ENCODE data around the gene CWF19L1. TPM values are rescaled to one million over a fixed set of nuclear protein-coding genes. Genes with fewer than 3 reads are reported as not detected.

Gene CWF19L1
- total and polyA plus RNA-seq, 2 of the 13 experiments (the other 11 are each of a cell fraction or from before 2014, with no cell fraction given) = 13.6 to 42.1 TPM

- peak; percentile 59 for TF ChIP-seq ZNF274 (CRISPR knock-in tag; IDR thresholded peaks at IDR 0.05)
- peak; percentile 31; the same call in 1 of the 2 replicates for TF ChIP-seq ZNF691 (CRISPR knock-in tag; IDR thresholded peaks at IDR 0.05; ENCODE audit: borderline replicate concordance, low read depth)
- 0 out of 2 replicates have a peak, but pooled peaks have one; percentile 35 for TF ChIP-seq ZNF557 (CRISPR knock-in tag; IDR thresholded peaks at IDR 0.05)
- TF ChIP-seq SMYD3 (CRISPR knock-in tag; IDR thresholded peaks at IDR 0.05) = peak; percentile 58; the same call in 1 of the 2 replicates
- no peak for TF ChIP-seq TRAFD1 (CRISPR knock-in tag; IDR thresholded peaks at IDR 0.05; ENCODE audit: borderline replicate concordance)
- TF ChIP-seq ZNF34 (CRISPR knock-in tag; IDR thresholded peaks at IDR 0.05; ENCODE audit: borderline replicate concordance) = peak; percentile 89; the same call in 1 of the 2 replicates
- TF ChIP-seq TBP (CRISPR knock-in tag; IDR thresholded peaks at IDR 0.05) = 0 out of 2 replicates have a peak, but pooled peaks have one; percentile 49
- peak; percentile 84; the same call in 1 of the 2 replicates for TF ChIP-seq IRF9 (CRISPR knock-in tag; IDR thresholded peaks at IDR 0.05; ENCODE audit: borderline replicate concordance)
- no peak for TF ChIP-seq ZFP41 (CRISPR knock-in tag; IDR thresholded peaks at IDR 0.05; ENCODE audit: borderline replicate concordance)
- TF ChIP-seq ZNF264 (CRISPR knock-in tag; IDR thresholded peaks at IDR 0.05) = no peak; the same call in 1 of the 2 replicates
- TF ChIP-seq ZNF615 (CRISPR knock-in tag; IDR thresholded peaks at IDR 0.05; ENCODE audit: borderline replicate concordance) = peak; percentile 66; the same call in 1 of the 2 replicates
- TF ChIP-seq TEF (CRISPR knock-in tag; IDR thresholded peaks at IDR 0.05) = peak; percentile 74
- peak; percentile 26; the same call in 1 of the 2 replicates for TF ChIP-seq NCOA2 (CRISPR knock-in tag; IDR thresholded peaks at IDR 0.05)
- TF ChIP-seq SOX5 (CRISPR knock-in tag; IDR thresholded peaks at IDR 0.05; ENCODE audit: borderline replicate concordance) = peak; percentile 57
- peak; percentile 45; the same call in 1 of the 2 replicates for TF ChIP-seq TBX3 (IDR thresholded peaks at IDR 0.05; ENCODE audit: borderline replicate concordance)
- TF ChIP-seq NAIF1 (CRISPR knock-in tag; IDR thresholded peaks at IDR 0.05; ENCODE audit: borderline replicate concordance) = peak; percentile 72
- peak; percentile 45; the same call in 1 of the 2 replicates for TF ChIP-seq GRHL1 (CRISPR knock-in tag; conservative IDR thresholded peaks at IDR 0.05)
- TF ChIP-seq DNMT3B (CRISPR knock-in tag; conservative IDR thresholded peaks at IDR 0.05) = no peak
- TF ChIP-seq SNAPC2 (CRISPR knock-in tag; IDR thresholded peaks at IDR 0.05) = peak; percentile 74; the same call in 1 of the 2 replicates
- peak; percentile 85; the same call in 1 of the 2 replicates for TF ChIP-seq MTF1 (CRISPR knock-in tag; IDR thresholded peaks at IDR 0.05)
- no peak for TF ChIP-seq TCF12 (IDR thresholded peaks at IDR 0.05)
- 0 out of 2 replicates have a peak, but pooled peaks have one; percentile 48 for TF ChIP-seq TCF12 (CRISPR knock-in tag; IDR thresholded peaks at IDR 0.05)
- TF ChIP-seq ZNF17 (CRISPR knock-in tag; IDR thresholded peaks at IDR 0.05) = peak; percentile 38; the same call in 1 of the 2 replicates
Observed at GRCh38 chr10:100185364-100186252, 81.8 kb downstream of the CWF19L1 start, which contains the start of gene ERLIN1 (continued).

All from HepG2 (cell line).